HepG2 (cell line): Measurements from ENCODE around the gene RAE1. TPM values are rescaled to one million over a fixed set of nuclear protein-coding genes. Genes with fewer than 3 reads are reported as not detected.

Experiments used
- DR1 ChIP-seq: sonication (generic); formaldehyde crosslinking; IDR thresholded peaks from 2 replicates; pipeline ENCODE4 v1.8.0; 2021; ENCODE audit warnings: mild to moderate bottlenecking, missing genetic modification reagents, inconsistent platforms
- HMG20B ChIP-seq: conservative IDR thresholded peaks from 2 replicates; pipeline ENCODE4 v1.6.1; 2016; ENCODE audit warnings: missing genetic modification reagents, missing compliant biosample characterization
- PHF5A ChIP-seq: IDR thresholded peaks from one replicate; pipeline ENCODE4 v1.6.1; 2018; ENCODE audit warnings: low read depth, missing genetic modification reagents; ENCODE audit not compliant: unreplicated experiment
- SAFB2 ChIP-seq: sonication (generic); formaldehyde crosslinking; IDR thresholded peaks from 2 replicates; pipeline ENCODE4 v1.5.1; 2020; ENCODE audit warnings: missing genetic modification reagents, low read depth, mild to moderate bottlenecking, borderline replicate concordance
- SIN3A ChIP-seq: IDR thresholded peaks from 2 replicates; pipeline ENCODE4 v1.6.1; 2011; ENCODE audit warnings: low read depth, mild to moderate bottlenecking, control low read depth, low read length, borderline replicate concordance
- ZBTB8A ChIP-seq: sonication (generic); formaldehyde crosslinking; IDR thresholded peaks from 2 replicates; pipeline ENCODE4 v1.4.0; 2020; ENCODE audit warnings: mild to moderate bottlenecking, low read depth, missing genetic modification reagents, borderline replicate concordance
- ZFAT ChIP-seq: sonication (generic); formaldehyde crosslinking; conservative IDR thresholded peaks from 2 replicates; pipeline ENCODE4 v1.8.1; 2023; ENCODE audit warnings: missing genetic modification reagents, inconsistent platforms
- ZNF235 ChIP-seq: sonication (generic); formaldehyde crosslinking; IDR thresholded peaks from 2 replicates; pipeline ENCODE4 v1.8.1; 2023; ENCODE audit warnings: mild to moderate bottlenecking, missing genetic modification reagents, borderline replicate concordance
- ZNF335 ChIP-seq: sonication (generic); formaldehyde crosslinking; IDR thresholded peaks from 2 replicates; pipeline ENCODE4 v1.4.0; 2020; ENCODE audit warnings: missing genetic modification reagents
- ZNF709 ChIP-seq: sonication (generic); formaldehyde crosslinking; IDR thresholded peaks from 2 replicates; pipeline ENCODE4 v1.5.0; 2020; ENCODE audit warnings: mild to moderate bottlenecking, missing genetic modification reagents
- ZSCAN21 ChIP-seq: sonication (generic); formaldehyde crosslinking; IDR thresholded peaks from 2 replicates; pipeline ENCODE4 v1.8.0; 2022; ENCODE audit warnings: mild to moderate bottlenecking, missing genetic modification reagents, moderate library complexity, borderline replicate concordance
- polyA plus RNA-seq, 8 experiments: library from polyadenylated mRNA; depleted of rRNA in 3 of 8; stranded (reverse) in 7 of 8; unstranded in 1 of 8; fragments of >200 nt; fragmentation: Illumina TruSeq in 4 of 8; extraction: Trizol in 4 of 8; gene quantifications; 2 replicates each; pipeline versions ENCODE4 v1.2.1 to v1.2.3, GENCODE V29; 2011 to 2016; ENCODE audit warnings: low read depth in 4 of 8, missing spikeins in 1 of 8, mixed read lengths in 1 of 8; ENCODE audit not compliant: insufficient read depth in 1 of 8
- total RNA-seq, 5 experiments: library from RNA; depleted of rRNA; stranded (reverse); fragments of >200 nt; fragmentation: Illumina TruSeq; extraction: Trizol; gene quantifications; 2 replicates each; pipeline ENCODE4 v1.2.3, GENCODE V29; 2016; ENCODE audit warnings: low read depth in 1 of 5
- TF ChIP-seq, protein P1 (sequence below): IDR thresholded peaks from 2 replicates; pipeline ENCODE4 v1.6.1; 2012; ENCODE audit warnings: low read length, improper control_type of control experiment
- TF ChIP-seq, protein P2 (sequence below): sonication (generic); formaldehyde crosslinking; conservative IDR thresholded peaks from 2 replicates; pipeline ENCODE4 v1.4.0; 2020; ENCODE audit warnings: missing genetic modification reagents
- TF ChIP-seq, protein P3 (sequence below): sonication (generic); formaldehyde crosslinking; IDR thresholded peaks from 2 replicates; pipeline ENCODE4 v1.8.0; 2022; ENCODE audit warnings: mild to moderate bottlenecking, missing genetic modification reagents
- TF ChIP-seq, protein P4 (sequence below): sonication (generic); formaldehyde crosslinking; IDR thresholded peaks from 2 replicates; pipeline ENCODE4 v1.4.0; 2020; ENCODE audit warnings: low read depth, missing genetic modification reagents

The RAE1 gene
- total and polyA plus RNA-seq, 2 of the 13 experiments (the other 11 are each of a cell fraction or from before 2014, with no cell fraction given): 36.1 to 72.9 TPM

DNA sequence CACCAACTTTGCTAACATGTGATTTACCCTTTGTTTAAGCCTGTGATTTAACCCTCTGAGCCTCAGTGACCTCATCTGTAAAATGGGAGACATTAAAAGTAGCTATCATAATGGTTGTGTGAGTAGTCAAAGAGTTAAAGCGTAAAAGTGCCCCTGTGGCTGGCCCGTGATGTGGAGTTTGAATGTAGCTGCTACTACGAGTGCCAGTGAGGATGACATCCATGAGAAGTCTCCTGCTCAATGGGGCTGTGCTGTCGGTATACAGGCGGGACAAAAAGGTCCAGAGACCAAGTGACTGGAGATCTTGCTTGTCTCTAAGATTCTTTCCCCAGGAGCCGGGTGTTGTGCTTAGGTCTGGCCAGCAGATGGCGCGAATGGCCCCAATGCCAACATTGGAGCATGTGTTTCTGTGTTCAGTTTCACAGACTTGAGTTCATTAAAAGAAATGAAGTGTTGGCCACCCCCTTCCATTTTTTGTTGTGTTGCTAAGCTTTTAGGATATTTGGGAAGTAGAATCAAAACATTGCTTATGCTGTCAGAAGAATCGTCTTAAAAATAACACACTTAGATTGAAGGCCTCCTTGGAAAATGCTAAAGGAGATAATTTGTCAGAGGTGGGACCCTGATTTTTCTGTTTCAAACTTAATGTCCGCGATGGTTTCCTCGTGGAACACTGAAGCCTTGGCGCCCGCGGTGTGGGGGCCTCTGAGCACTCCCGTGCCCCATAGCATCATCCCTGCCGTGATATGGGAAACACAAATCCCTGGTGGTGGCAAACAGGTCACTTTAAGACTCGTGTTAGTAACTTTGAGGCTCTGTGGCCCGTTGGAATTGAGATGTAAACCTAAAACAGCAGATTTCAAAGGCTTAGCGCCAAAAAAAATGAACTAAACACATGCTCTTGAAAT is 30.8 kb downstream of the RAE1 start (continued):
- TF ChIP-seq, protein P1, sequence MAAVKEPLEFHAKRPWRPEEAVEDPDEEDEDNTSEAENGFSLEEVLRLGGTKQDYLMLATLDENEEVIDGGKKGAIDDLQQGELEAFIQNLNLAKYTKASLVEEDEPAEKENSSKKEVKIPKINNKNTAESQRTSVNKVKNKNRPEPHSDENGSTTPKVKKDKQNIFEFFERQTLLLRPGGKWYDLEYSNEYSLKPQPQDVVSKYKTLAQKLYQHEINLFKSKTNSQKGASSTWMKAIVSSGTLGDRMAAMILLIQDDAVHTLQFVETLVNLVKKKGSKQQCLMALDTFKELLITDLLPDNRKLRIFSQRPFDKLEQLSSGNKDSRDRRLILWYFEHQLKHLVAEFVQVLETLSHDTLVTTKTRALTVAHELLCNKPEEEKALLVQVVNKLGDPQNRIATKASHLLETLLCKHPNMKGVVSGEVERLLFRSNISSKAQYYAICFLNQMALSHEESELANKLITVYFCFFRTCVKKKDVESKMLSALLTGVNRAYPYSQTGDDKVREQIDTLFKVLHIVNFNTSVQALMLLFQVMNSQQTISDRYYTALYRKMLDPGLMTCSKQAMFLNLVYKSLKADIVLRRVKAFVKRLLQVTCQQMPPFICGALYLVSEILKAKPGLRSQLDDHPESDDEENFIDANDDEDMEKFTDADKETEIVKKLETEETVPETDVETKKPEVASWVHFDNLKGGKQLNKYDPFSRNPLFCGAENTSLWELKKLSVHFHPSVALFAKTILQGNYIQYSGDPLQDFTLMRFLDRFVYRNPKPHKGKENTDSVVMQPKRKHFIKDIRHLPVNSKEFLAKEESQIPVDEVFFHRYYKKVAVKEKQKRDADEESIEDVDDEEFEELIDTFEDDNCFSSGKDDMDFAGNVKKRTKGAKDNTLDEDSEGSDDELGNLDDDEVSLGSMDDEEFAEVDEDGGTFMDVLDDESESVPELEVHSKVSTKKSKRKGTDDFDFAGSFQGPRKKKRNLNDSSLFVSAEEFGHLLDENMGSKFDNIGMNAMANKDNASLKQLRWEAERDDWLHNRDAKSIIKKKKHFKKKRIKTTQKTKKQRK: no peak
- TF ChIP-seq HMG20B (CRISPR knock-in tag) (no peak), ZSCAN21 (CRISPR knock-in tag) (no peak), ZNF335 (no peak; the same call in 1 of the 2 replicates), DR1 (CRISPR knock-in tag) (no peak), ZBTB8A (no peak), ZNF235 (0 out of 2 replicates have a peak, but pooled peaks have one; percentile 36), ZNF709 (CRISPR knock-in tag) (no peak), SIN3A (no peak), PHF5A (CRISPR knock-in tag) (no peak), ZFAT (no peak), SAFB2 (CRISPR knock-in tag) (no peak)
- TF ChIP-seq, protein P2, sequence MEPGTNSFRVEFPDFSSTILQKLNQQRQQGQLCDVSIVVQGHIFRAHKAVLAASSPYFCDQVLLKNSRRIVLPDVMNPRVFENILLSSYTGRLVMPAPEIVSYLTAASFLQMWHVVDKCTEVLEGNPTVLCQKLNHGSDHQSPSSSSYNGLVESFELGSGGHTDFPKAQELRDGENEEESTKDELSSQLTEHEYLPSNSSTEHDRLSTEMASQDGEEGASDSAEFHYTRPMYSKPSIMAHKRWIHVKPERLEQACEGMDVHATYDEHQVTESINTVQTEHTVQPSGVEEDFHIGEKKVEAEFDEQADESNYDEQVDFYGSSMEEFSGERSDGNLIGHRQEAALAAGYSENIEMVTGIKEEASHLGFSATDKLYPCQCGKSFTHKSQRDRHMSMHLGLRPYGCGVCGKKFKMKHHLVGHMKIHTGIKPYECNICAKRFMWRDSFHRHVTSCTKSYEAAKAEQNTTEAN (CRISPR knock-in tag): no peak
- TF ChIP-seq, protein P3, sequence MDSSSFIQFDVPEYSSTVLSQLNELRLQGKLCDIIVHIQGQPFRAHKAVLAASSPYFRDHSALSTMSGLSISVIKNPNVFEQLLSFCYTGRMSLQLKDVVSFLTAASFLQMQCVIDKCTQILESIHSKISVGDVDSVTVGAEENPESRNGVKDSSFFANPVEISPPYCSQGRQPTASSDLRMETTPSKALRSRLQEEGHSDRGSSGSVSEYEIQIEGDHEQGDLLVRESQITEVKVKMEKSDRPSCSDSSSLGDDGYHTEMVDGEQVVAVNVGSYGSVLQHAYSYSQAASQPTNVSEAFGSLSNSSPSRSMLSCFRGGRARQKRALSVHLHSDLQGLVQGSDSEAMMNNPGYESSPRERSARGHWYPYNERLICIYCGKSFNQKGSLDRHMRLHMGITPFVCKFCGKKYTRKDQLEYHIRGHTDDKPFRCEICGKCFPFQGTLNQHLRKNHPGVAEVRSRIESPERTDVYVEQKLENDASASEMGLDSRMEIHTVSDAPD: no peak
- TF ChIP-seq, protein P4, sequence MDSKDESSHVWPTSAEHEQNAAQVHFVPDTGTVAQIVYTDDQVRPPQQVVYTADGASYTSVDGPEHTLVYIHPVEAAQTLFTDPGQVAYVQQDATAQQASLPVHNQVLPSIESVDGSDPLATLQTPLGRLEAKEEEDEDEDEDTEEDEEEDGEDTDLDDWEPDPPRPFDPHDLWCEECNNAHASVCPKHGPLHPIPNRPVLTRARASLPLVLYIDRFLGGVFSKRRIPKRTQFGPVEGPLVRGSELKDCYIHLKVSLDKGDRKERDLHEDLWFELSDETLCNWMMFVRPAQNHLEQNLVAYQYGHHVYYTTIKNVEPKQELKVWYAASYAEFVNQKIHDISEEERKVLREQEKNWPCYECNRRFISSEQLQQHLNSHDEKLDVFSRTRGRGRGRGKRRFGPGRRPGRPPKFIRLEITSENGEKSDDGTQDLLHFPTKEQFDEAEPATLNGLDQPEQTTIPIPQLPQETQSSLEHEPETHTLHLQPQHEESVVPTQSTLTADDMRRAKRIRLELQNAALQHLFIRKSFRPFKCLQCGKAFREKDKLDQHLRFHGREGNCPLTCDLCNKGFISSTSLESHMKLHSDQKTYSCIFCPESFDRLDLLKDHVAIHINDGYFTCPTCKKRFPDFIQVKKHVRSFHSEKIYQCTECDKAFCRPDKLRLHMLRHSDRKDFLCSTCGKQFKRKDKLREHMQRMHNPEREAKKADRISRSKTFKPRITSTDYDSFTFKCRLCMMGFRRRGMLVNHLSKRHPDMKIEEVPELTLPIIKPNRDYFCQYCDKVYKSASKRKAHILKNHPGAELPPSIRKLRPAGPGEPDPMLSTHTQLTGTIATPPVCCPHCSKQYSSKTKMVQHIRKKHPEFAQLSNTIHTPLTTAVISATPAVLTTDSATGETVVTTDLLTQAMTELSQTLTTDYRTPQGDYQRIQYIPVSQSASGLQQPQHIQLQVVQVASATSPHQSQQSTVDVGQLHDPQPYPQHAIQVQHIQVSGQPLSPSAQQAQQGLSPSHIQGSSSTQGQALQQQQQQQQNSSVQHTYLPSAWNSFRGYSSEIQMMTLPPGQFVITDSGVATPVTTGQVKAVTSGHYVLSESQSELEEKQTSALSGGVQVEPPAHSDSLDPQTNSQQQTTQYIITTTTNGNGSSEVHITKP (CRISPR knock-in tag): no peak; the same call in 1 of the 2 replicates
